Hepatocyte (in vitro differentiated cells): ENCODE measurements around the gene DDR2. TPM values are rescaled to one million over a fixed set of nuclear protein-coding genes. Genes with fewer than 3 reads are reported as not detected.
A peak's percentile ranks its signal among the peaks of the same experiment; 100 is the strongest.

ENCODE experiments used
- DNase-seq: peaks from one replicate; pipeline ENCODE4 v3.0.0-alpha.2; 2016; ENCODE audit warnings: low spot score
- H2AFZ ChIP-seq: fragments of 200-600 bp; sonication (generic); 2 replicates; pipeline ENCODE4 v1.6.0; 2016; ENCODE audit warnings: antibody characterized with exemption, mild to moderate bottlenecking
- H3K27ac ChIP-seq: fragments of 200-600 bp; sonication (generic); 2 replicates; pipeline ENCODE4 v1.5.1; 2016; ENCODE audit warnings: mild to moderate bottlenecking
- H3K27me3 ChIP-seq: fragments of 200-600 bp; sonication (generic); 2 replicates; pipeline ENCODE4 v1.6.1; 2016
- H3K36me3 ChIP-seq: fragments of 200-600 bp; sonication (generic); replicated peaks from 2 replicates; pipeline ENCODE4 v1.5.1; 2016; ENCODE audit warnings: low read depth; ENCODE audit not compliant: insufficient read depth
- H3K4me1 ChIP-seq: fragments of 200-600 bp; sonication (generic); 2 replicates; pipeline ENCODE4 v1.5.1; 2016; ENCODE audit warnings: mild to moderate bottlenecking, moderate library complexity; ENCODE audit not compliant: insufficient read depth
- H3K4me2 ChIP-seq: fragments of 200-600 bp; sonication (generic); 2 replicates; pipeline ENCODE4 v1.6.0; 2016
- H3K4me3 ChIP-seq: fragments of 200-600 bp; sonication (generic); 2 replicates; pipeline ENCODE4 v1.5.1; 2016; ENCODE audit warnings: mild to moderate bottlenecking
- H3K79me2 ChIP-seq: fragments of 200-600 bp; sonication (generic); 2 replicates; pipeline ENCODE4 v1.6.0; 2017; ENCODE audit warnings: mild to moderate bottlenecking
- H3K9me2 ChIP-seq: fragments of 200-600 bp; sonication (generic); replicated peaks from 2 replicates; pipeline ENCODE4 v1.6.0; 2017; ENCODE audit warnings: mild to moderate bottlenecking; ENCODE audit not compliant: insufficient read depth
- H3K9me3 ChIP-seq: fragments of 200-600 bp; sonication (generic); 2 replicates; pipeline ENCODE4 v1.5.1; 2016; ENCODE audit warnings: low read depth, mild to moderate bottlenecking
- H4K20me1 ChIP-seq: fragments of 200-600 bp; sonication (generic); 2 replicates; pipeline ENCODE4 v1.6.0; 2016; ENCODE audit warnings: mild to moderate bottlenecking; ENCODE audit not compliant: insufficient read depth, poor library complexity, severe bottlenecking
- EZH2 ChIP-seq: fragments of 200-600 bp; sonication (generic); IDR thresholded peaks from 2 replicates; pipeline ENCODE4 v1.6.1; 2016; ENCODE audit warnings: antibody characterized with exemption, mild to moderate bottlenecking, borderline replicate concordance
- EZH2phosphoT487 ChIP-seq: fragments of 200-600 bp; sonication (generic); IDR thresholded peaks from one replicate; pipeline ENCODE4 v1.6.1; 2018; ENCODE audit warnings: antibody characterized with exemption, mild to moderate bottlenecking, low read depth, moderate library complexity; ENCODE audit not compliant: unreplicated experiment, severe bottlenecking
- WGBS: methylation state at CpG from one replicate; pipeline ENCODE4 v1.1.6; 2016; ENCODE audit warnings: low lambda C conversion rate; ENCODE audit errors: missing lambda C conversion rate; 5-methylcytosine and 5-hydroxymethylcytosine counted together
- polyA plus RNA-seq: library from polyadenylated mRNA; unstranded; fragments of >200 nt; fragmentation: Nextera tagmentation; extraction: Ambion mirVana; gene quantifications from 2 replicates; pipeline ENCODE4 v1.2.1, GENCODE V29; 2016
- total RNA-seq: library from RNA; depleted of rRNA; stranded (reverse); fragments of >200 nt; gene quantifications from 2 replicates; pipeline ENCODE4 v1.2.3, GENCODE V29; 2014
- TF ChIP-seq, protein P1 (sequence below): fragments of 200-600 bp; sonication (generic); IDR thresholded peaks from 2 replicates; pipeline ENCODE4 v1.5.1; 2016; ENCODE audit warnings: antibody characterized with exemption, mild to moderate bottlenecking; ENCODE audit not compliant: poor library complexity

Gene DDR2
- total and polyA plus RNA-seq, 2 experiments from 2014 or later, result 15.7 to 40.2 TPM

DNA sequence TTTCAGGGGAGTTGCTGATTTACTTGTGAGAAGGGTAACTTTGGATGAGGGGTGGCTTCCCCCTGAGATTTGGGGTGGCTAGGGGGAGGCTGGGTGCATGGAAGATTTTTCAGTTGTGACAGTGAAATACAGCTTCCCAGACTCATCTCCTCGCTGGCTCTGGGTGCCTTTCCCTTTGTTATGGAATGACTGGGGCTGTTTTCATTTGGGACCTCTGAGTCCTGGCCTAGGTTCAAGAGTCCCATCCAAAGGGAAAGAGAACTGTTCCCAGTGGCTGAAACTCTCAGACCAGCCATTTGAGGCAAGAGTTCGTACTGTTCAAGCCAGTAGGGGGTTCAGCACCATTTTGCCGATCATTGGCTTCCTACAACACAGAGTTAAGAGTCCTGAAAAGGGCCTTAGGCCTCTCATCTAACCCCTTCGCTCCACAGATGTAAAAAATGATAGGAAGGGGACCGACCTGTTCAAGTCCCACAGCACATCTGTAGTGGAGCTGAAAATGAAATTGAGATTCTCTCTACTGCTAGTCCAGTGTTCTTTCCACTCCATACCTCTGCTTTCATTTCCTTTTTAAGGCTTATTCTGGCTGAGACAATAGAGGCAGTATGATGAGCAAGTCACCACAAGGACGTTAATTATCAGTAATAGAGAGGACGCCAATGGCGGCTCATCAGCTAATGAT lies 958 bp downstream of the DDR2 start:
- peak overlapping the region; percentile 5 for H3K4me3 ChIP-seq
- peaks cover 13% of the 10 kb centered on the region for H3K4me1 ChIP-seq
- peak overlapping the region; percentile 78 for H3K4me2 ChIP-seq
- 56% methylated on average over 8 of the region's 8 CpGs for WGBS
- H3K9me2 ChIP-seq, result no peaks in the 10 kb centered on the region
- no peak for TF ChIP-seq EZH2
- TF ChIP-seq EZH2phosphoT487, result no peak
- TF ChIP-seq, protein P1, sequence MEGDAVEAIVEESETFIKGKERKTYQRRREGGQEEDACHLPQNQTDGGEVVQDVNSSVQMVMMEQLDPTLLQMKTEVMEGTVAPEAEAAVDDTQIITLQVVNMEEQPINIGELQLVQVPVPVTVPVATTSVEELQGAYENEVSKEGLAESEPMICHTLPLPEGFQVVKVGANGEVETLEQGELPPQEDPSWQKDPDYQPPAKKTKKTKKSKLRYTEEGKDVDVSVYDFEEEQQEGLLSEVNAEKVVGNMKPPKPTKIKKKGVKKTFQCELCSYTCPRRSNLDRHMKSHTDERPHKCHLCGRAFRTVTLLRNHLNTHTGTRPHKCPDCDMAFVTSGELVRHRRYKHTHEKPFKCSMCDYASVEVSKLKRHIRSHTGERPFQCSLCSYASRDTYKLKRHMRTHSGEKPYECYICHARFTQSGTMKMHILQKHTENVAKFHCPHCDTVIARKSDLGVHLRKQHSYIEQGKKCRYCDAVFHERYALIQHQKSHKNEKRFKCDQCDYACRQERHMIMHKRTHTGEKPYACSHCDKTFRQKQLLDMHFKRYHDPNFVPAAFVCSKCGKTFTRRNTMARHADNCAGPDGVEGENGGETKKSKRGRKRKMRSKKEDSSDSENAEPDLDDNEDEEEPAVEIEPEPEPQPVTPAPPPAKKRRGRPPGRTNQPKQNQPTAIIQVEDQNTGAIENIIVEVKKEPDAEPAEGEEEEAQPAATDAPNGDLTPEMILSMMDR, result no peak
- no peaks in the 10 kb centered on the region for H3K36me3 ChIP-seq
- no peaks in the 10 kb centered on the region for H4K20me1 ChIP-seq
- H3K27ac ChIP-seq, result peak overlapping the region; percentile 89
- H3K79me2 ChIP-seq, result peaks cover 50% of the 10 kb centered on the region
- H3K9me3 ChIP-seq, result no peaks in the 10 kb centered on the region
- peak; percentile 17 for DNase-seq
- H2AFZ ChIP-seq, result no peak overlapping the region
- H3K27me3 ChIP-seq, result no peaks in the 10 kb centered on the region

DNA sequence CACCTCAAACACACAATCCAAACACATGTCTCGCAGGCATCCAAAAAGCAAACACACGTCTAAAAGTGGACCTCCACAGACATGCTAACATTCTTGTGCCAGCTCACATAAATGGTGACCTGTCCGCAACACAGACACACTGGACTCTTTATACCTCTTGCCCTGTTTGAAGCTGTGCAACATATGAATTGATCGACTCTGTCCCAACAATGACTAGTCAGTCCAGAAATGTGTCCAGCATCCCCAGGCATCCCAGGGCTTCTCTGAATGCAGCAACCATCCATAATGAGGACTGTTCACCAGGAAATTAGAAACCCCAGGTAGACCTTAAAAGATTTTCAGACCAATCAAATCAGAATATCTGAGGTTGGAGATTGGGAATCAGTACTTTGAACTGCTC lies 3.2 kb downstream of the DDR2 start:
- Histone ChIP-seq H2AFZ (no peak overlapping the region), H3K27ac (no peak overlapping the region), H3K36me3 (no peaks in the 10 kb centered on the region), H3K4me3 (no peak overlapping the region), H3K27me3 (no peaks in the 10 kb centered on the region), H3K9me2 (no peaks in the 10 kb centered on the region), H3K9me3 (no peaks in the 10 kb centered on the region), H4K20me1 (peaks cover 2% of the 10 kb centered on the region), H3K4me1 (peaks cover 5% of the 10 kb centered on the region), H3K79me2 (peaks cover 72% of the 10 kb centered on the region), H3K4me2 (peak overlapping the region; percentile 78)
- WGBS, result 71% methylated on average over 4 of the region's 4 CpGs
- no peak for DNase-seq
- TF ChIP-seq EZH2, result no peak
- no peak for TF ChIP-seq EZH2phosphoT487
- TF ChIP-seq, protein P1, result no peak

DNA sequence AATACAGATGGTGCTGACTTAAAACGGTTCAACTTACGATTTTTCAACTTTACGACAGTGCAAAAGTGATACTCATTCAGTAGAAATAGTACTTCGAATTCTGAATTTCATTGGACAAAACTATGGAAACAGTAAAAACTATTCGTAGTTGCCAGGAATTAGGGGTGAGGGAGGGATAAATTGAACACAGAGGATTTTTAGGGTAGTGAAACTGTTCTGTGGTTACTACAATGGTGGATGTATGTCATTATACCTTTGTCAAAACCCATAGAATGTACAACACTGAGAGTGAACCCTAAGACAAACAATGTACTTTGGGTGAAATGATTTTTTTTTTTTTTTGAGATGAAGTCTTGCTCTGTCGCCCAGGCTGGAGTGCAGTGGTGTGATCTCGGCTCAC lies 7.5 kb downstream of the DDR2 start:
- no peak overlapping the region for H2AFZ ChIP-seq
- no peak overlapping the region for H3K27ac ChIP-seq
- peaks cover 2% of the 10 kb centered on the region for H4K20me1 ChIP-seq
- no peaks in the 10 kb centered on the region for H3K9me2 ChIP-seq
- H3K4me1 ChIP-seq, result no peaks in the 10 kb centered on the region
- no peak for TF ChIP-seq EZH2
- H3K36me3 ChIP-seq, result no peaks in the 10 kb centered on the region
- DNase-seq, result no peak
- H3K27me3 ChIP-seq, result no peaks in the 10 kb centered on the region
- H3K79me2 ChIP-seq, result peaks cover 99% of the 10 kb centered on the region
- H3K9me3 ChIP-seq, result no peaks in the 10 kb centered on the region
- no peak overlapping the region for H3K4me2 ChIP-seq
- H3K4me3 ChIP-seq, result no peak overlapping the region
- 97% methylated on average over 7 of the region's 7 CpGs for WGBS

DNA sequence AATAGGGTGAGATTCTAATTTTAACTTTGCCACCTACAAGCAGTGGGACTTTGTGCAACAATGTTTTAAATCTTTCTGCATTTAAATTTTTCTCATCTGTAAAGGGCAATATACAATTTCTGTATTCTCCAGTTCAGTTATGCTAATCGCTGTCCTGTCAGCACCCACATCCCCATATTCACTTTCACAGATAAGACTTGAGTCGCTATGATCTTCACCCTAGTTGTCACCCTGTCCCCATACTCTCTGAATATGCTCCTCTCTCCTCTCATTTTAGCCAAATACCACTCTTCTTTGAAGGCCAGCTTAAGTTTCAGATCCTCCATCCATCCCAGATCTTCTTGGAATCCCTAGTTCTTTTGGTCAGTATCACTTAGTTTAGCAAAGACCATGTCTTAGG lies 8.8 kb downstream of the DDR2 start:
- no peak for DNase-seq
- Histone ChIP-seq H3K36me3 (no peaks in the 10 kb centered on the region), H3K27ac (no peak overlapping the region), H3K9me3 (no peaks in the 10 kb centered on the region), H3K4me3 (no peak overlapping the region), H4K20me1 (peaks cover 8% of the 10 kb centered on the region), H3K79me2 (peaks cover 99% of the 10 kb centered on the region), H3K4me2 (no peak overlapping the region), H2AFZ (no peak overlapping the region), H3K9me2 (no peaks in the 10 kb centered on the region), H3K27me3 (no peaks in the 10 kb centered on the region), H3K4me1 (no peaks in the 10 kb centered on the region)
- 97% methylated on average over 2 of the region's 2 CpGs for WGBS
- TF ChIP-seq EZH2 (no peak), EZH2phosphoT487 (no peak)
- TF ChIP-seq, protein P1, result no peak
